H1 (cell line): ENCODE measurements around the gene FGF14. TPM values are rescaled to one million over a fixed set of nuclear protein-coding genes. Genes with fewer than 3 reads are reported as not detected.

ENCODE experiments used
- CTCF ChIA-PET: fragments of 300-600 bp; sonication (Branson Sonifier 250); formaldehyde crosslinking; loops from one replicate; lab custom pipeline; 2021; ENCODE audit not compliant: partially characterized antibody; lab: Charles Lee
- POLR2A ChIA-PET: fragments of 300-600 bp; sonication (Branson Sonifier 250); formaldehyde crosslinking; loops from one replicate; lab custom pipeline; 2021; ENCODE audit warnings: inconsistent platforms; ENCODE audit not compliant: partially characterized antibody; lab: Charles Lee
- DNase-seq, 2 experiments: peaks; one replicate each; pipeline versions ENCODE4 v3.0.0 to v3.0.0-alpha.2; 2010 to 2022; ENCODE audit warnings: low spot score in 2 of 2, low read depth in 1 of 2, mixed read lengths in 1 of 2
- FAIRE-seq: peaks from 2 replicates; lab custom pipeline; 2011; peaks lifted over from hg19 to GRCh38; lab: Jason Lieb, UNC
- H2AFZ ChIP-seq: 2 replicates; pipeline ENCODE4 v1.8.1; 2012; ENCODE audit warnings: low read length, inconsistent platforms
- H2AK5ac ChIP-seq: 2 replicates; pipeline ENCODE4 v1.6.1; 2013; ENCODE audit warnings: low read depth, low read length
- H2BK120ac ChIP-seq: replicated peaks from 2 replicates; pipeline ENCODE3; 2013; ENCODE audit warnings: low read depth, low read length, inconsistent platforms
- H2BK12ac ChIP-seq: 2 replicates; pipeline ENCODE4 v1.6.1; 2013; ENCODE audit warnings: low read depth, low read length
- H2BK15ac ChIP-seq: 2 replicates; pipeline ENCODE4 v1.6.1; 2013; ENCODE audit warnings: low read length
- H2BK20ac ChIP-seq: 2 replicates; pipeline ENCODE4 v1.6.1; 2013; ENCODE audit warnings: low read length
- H2BK5ac ChIP-seq: 2 replicates; pipeline ENCODE4 v1.6.1; 2013; ENCODE audit warnings: low read depth, low read length
- H3K14ac ChIP-seq: 2 replicates; pipeline ENCODE4 v1.6.1; 2013; ENCODE audit warnings: inconsistent platforms; ENCODE audit not compliant: insufficient read length
- H3K18ac ChIP-seq: 2 replicates; pipeline ENCODE4 v1.6.1; 2013; ENCODE audit warnings: low read length; ENCODE audit errors: extremely low read depth
- H3K23ac ChIP-seq: 2 replicates; pipeline ENCODE4 v1.6.1; 2013; ENCODE audit warnings: inconsistent platforms; ENCODE audit not compliant: insufficient read length
- H3K23me2 ChIP-seq: 2 replicates; pipeline ENCODE4 v1.6.1; 2013; ENCODE audit warnings: low read depth, low read length
- H3K27ac ChIP-seq: 2 replicates; pipeline ENCODE4 v1.6.1; 2011; ENCODE audit warnings: low read depth, low read length, inconsistent platforms
- H3K27me3 ChIP-seq, 4 experiments: replicated peaks in 1 of 4; 1 replicate in 1 of 4; 2 replicates in 3 of 4; pipeline versions ENCODE4 v1.6.1 to v1.8.1; 2011 to 2013; ENCODE audit warnings: low read length in 3 of 4, mild to moderate bottlenecking in 3 of 4, inconsistent platforms in 2 of 4, mixed read lengths in 2 of 4, moderate library complexity in 1 of 4; ENCODE audit not compliant: control insufficient read depth in 3 of 4, insufficient read depth in 3 of 4; ENCODE audit errors: extremely low read depth in 1 of 4
- H3K36me3 ChIP-seq, 4 experiments: 2 replicates each; pipeline versions ENCODE4 v1.6.1 to v1.8.1; 2011 to 2013; ENCODE audit warnings: mild to moderate bottlenecking in 4 of 4, low read length in 3 of 4, moderate library complexity in 2 of 4, control low read depth in 1 of 4, inconsistent platforms in 1 of 4; ENCODE audit not compliant: insufficient read depth in 4 of 4, control insufficient read depth in 2 of 4
- H3K4ac ChIP-seq: replicated peaks from 2 replicates; pipeline ENCODE3; 2013; ENCODE audit warnings: low read length, low read depth, mixed read lengths, inconsistent platforms; ENCODE audit not compliant: insufficient read length
- H3K4me1 ChIP-seq, 4 experiments: replicated peaks in 1 of 4; 1 replicate in 1 of 4; 2 replicates in 3 of 4; pipeline versions ENCODE4 v1.6.1 to v1.8.1; 2011 to 2013; ENCODE audit warnings: low read length in 3 of 4, inconsistent platforms in 2 of 4, mixed read lengths in 1 of 4; ENCODE audit not compliant: insufficient read depth in 4 of 4, control insufficient read depth in 3 of 4
- H3K4me2 ChIP-seq, 2 experiments: 2 replicates each; pipeline versions ENCODE4 v1.6.1 to v1.8.1; 2011 to 2013; ENCODE audit warnings: low read depth in 2 of 2, low read length in 2 of 2, control low read depth in 1 of 2, inconsistent platforms in 1 of 2, mild to moderate bottlenecking in 1 of 2; ENCODE audit not compliant: insufficient read depth in 1 of 2
- H3K4me3 ChIP-seq, 4 experiments: fragments of 200-600, 300-600 bp in 1 of 4; sonication (generic), shearing (Covaris generic), sonication (Bioruptor Twin) in 1 of 4; 2 replicates each; pipeline versions ENCODE4 v1.5.1 to v1.8.1; 2011 to 2016; ENCODE audit warnings: low read length in 4 of 4, low read depth in 3 of 4, control low read depth in 2 of 4, inconsistent platforms in 2 of 4, mild to moderate bottlenecking in 2 of 4, mixed read lengths in 1 of 4, moderate library complexity in 1 of 4; ENCODE audit not compliant: insufficient read depth in 2 of 4; ENCODE audit errors: extremely low read depth in 1 of 4
- H3K56ac ChIP-seq: replicated peaks from 2 replicates; pipeline ENCODE3; 2013; ENCODE audit warnings: low read depth, mild to moderate bottlenecking, mixed read lengths, low read length, inconsistent platforms; ENCODE audit not compliant: insufficient read length
- H3K79me1 ChIP-seq: 2 replicates; pipeline ENCODE4 v1.6.1; 2013; ENCODE audit warnings: low read depth, low read length, control low read depth
- H3K79me2 ChIP-seq, 2 experiments: 2 replicates each; pipeline versions ENCODE4 v1.6.1 to v1.8.1; 2012 to 2013; ENCODE audit warnings: low read length in 2 of 2, mild to moderate bottlenecking in 2 of 2, inconsistent platforms in 1 of 2; ENCODE audit not compliant: insufficient read depth in 2 of 2, control insufficient read depth in 1 of 2
- H3K9ac ChIP-seq, 4 experiments: replicated peaks in 1 of 4; 1 replicate in 1 of 4; 2 replicates in 3 of 4; pipeline versions ENCODE4 v1.6.1 to v1.8.1; 2011 to 2013; ENCODE audit warnings: low read depth in 3 of 4, low read length in 3 of 4, control low read depth in 2 of 4, mild to moderate bottlenecking in 2 of 4, moderate library complexity in 2 of 4, inconsistent platforms in 1 of 4; ENCODE audit errors: extremely low read depth in 1 of 4
- H3K9me3 ChIP-seq, 2 experiments: 2 replicates each; pipeline versions ENCODE4 v1.6.1 to v1.8.1; 2012 to 2013; ENCODE audit warnings: mild to moderate bottlenecking in 2 of 2, moderate library complexity in 2 of 2, control low read depth in 1 of 2, inconsistent platforms in 1 of 2, low read depth in 1 of 2, low read length in 1 of 2, mixed read lengths in 1 of 2; ENCODE audit not compliant: insufficient read depth in 2 of 2
- H4K20me1 ChIP-seq, 2 experiments: replicated peaks in 1 of 2; 2 replicates each; pipeline versions ENCODE3 to v1.8.1; 2011 to 2013; ENCODE audit warnings: inconsistent platforms in 2 of 2, low read length in 2 of 2, mild to moderate bottlenecking in 1 of 2; ENCODE audit not compliant: insufficient read depth in 2 of 2, control insufficient read depth in 1 of 2
- H4K5ac ChIP-seq: 2 replicates; pipeline ENCODE4 v1.6.1; 2013; ENCODE audit warnings: low read length, low read depth, mixed read lengths, inconsistent platforms; ENCODE audit not compliant: insufficient read length
- H4K8ac ChIP-seq: 2 replicates; pipeline ENCODE4 v1.8.0; 2013; ENCODE audit warnings: mild to moderate bottlenecking, moderate library complexity, low read length, inconsistent platforms; ENCODE audit not compliant: insufficient read depth; ENCODE audit errors: extremely low read depth
- H4K91ac ChIP-seq: replicated peaks from 2 replicates; pipeline ENCODE3; 2013; ENCODE audit warnings: low read length, mixed read lengths, inconsistent platforms; ENCODE audit not compliant: insufficient read length
- CHD2 ChIP-seq: IDR thresholded peaks from 2 replicates; pipeline ENCODE4 v1.6.1; 2012; ENCODE audit warnings: low read length, improper control_type of control experiment
- EGR1 ChIP-seq: IDR thresholded peaks from 2 replicates; pipeline ENCODE4 v1.6.1; 2011; ENCODE audit warnings: low read depth, low read length, borderline replicate concordance
- EZH2 ChIP-seq: fragments of 200-600 bp; sonication (generic); IDR thresholded peaks from 2 replicates; pipeline ENCODE4 v1.7.1; 2012; ENCODE audit warnings: low read depth, mild to moderate bottlenecking, moderate library complexity, low read length, inconsistent platforms; ENCODE audit not compliant: severe bottlenecking
- NRF1 ChIP-seq: IDR thresholded peaks from 2 replicates; pipeline ENCODE4 v1.6.1; 2011; ENCODE audit warnings: mild to moderate bottlenecking, low read depth, low read length, improper control_type of control experiment
- RFX5 ChIP-seq: IDR thresholded peaks from 2 replicates; pipeline ENCODE4 v1.6.1; 2011; ENCODE audit warnings: low read depth, low read length, improper control_type of control experiment, borderline replicate concordance
- SIRT6 ChIP-seq: IDR thresholded peaks from one replicate; pipeline ENCODE4 v1.7.1; 2012; ENCODE audit warnings: low read length, inconsistent platforms
- SP1 ChIP-seq: IDR thresholded peaks from 2 replicates; pipeline ENCODE4 v1.6.1; 2011; ENCODE audit warnings: low read depth, low read length
- SP2 ChIP-seq: IDR thresholded peaks from 2 replicates; pipeline ENCODE4 v1.6.1; 2012; ENCODE audit warnings: mild to moderate bottlenecking, low read length, inconsistent platforms
- TAF7 ChIP-seq: optimal IDR thresholded peaks from 2 replicates; pipeline ENCODE3; 2011; ENCODE audit warnings: low read depth, mild to moderate bottlenecking, inconsistent platforms, low read length, moderate library complexity, borderline replicate concordance
- TEAD4 ChIP-seq: IDR thresholded peaks from 2 replicates; pipeline ENCODE4 v1.6.1; 2012; ENCODE audit warnings: low read depth, low read length, inconsistent platforms, mixed read lengths
- YY1 ChIP-seq: IDR thresholded peaks from 2 replicates; pipeline ENCODE4 v1.6.1; 2011; ENCODE audit warnings: low read depth, mild to moderate bottlenecking, low read length
- WGBS, 2 experiments: shearing (Covaris generic) in 1 of 2; methylation state at CpG; one replicate each; pipeline versions ENCODE4 v1.1.6 to v1.1.7; 2013 to 2015; ENCODE audit warnings: low lambda C conversion rate in 2 of 2, mixed read lengths in 2 of 2, inconsistent platforms in 1 of 2, low coverage in 1 of 2, missing lambda C conversion rate in 1 of 2; ENCODE audit not compliant: insufficient replicate concordance in 2 of 2, insufficient coverage in 1 of 2, insufficient read length in 1 of 2; ENCODE audit errors: extremely low coverage in 1 of 2, missing lambda C conversion rate in 1 of 2; 5-methylcytosine and 5-hydroxymethylcytosine counted together
- polyA plus RNA-seq, 7 experiments: library from polyadenylated mRNA; depleted of rRNA in 3 of 7; stranded (reverse) in 5 of 7; unstranded in 2 of 7; fragments of >200 nt in 5 of 7; fragments of 200-250 nt in 2 of 7; gene quantifications; 1 replicate in 5 of 7; 2 replicates in 1 of 7; 4 replicates in 1 of 7; pipeline versions ENCODE4 v1.2.1 to v1.2.3, GENCODE V29; 2011 to 2013; ENCODE audit warnings: missing spikeins in 2 of 7, mixed read lengths in 2 of 7
- total RNA-seq: library from RNA; stranded (reverse); fragmentation: NEBNext Ultra II Directional; extraction: Animal tissue kit (Norgen Biotek cat#: 25700); gene quantifications from 2 replicates; pipeline ENCODE4 v1.2.1, GENCODE V29; 2021
- TF ChIP-seq, protein P1 (sequence below), 3 experiments: IDR thresholded peaks; 1 replicate in 2 of 3; 2 replicates in 1 of 3; pipeline versions ENCODE4 v1.5.1 to v1.6.1; 2011; ENCODE audit warnings: low read length in 3 of 3, mild to moderate bottlenecking in 3 of 3, inconsistent platforms in 2 of 3, low read depth in 1 of 3, moderate library complexity in 1 of 3; ENCODE audit not compliant: insufficient read depth in 1 of 3; ENCODE audit errors: control extremely low read depth in 1 of 3
- TF ChIP-seq, protein P2 (sequence below): IDR thresholded peaks from 2 replicates; pipeline ENCODE4 v1.6.1; 2012; ENCODE audit warnings: inconsistent platforms

The FGF14 gene
- total and polyA plus RNA-seq, 2 of the 8 experiments (the other 6 are each of a cell fraction or from before 2014, with no cell fraction given) = 0.05 to 0.58 TPM

DNA sequence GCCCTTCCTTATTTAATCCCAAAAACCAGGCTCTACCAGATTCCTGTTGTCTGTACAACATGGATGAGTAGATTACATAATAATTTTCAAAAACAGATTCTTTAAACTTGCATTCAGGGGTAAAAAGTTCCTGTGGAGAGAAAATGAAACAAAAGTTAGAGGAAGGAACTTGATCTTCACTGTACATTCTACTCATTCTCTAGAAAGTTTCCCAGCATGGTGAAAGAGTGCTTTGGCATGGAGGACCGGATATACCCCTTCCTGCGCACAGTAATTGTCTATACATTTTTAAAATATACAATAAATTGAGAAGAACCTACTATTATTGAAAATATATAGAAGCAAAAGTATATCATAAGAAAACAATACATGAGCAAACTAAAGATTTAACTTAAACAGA is 675.2 kb downstream of the FGF14 start:
- H4K20me1 ChIP-seq = no peaks in the 10 kb centered on the region
- no peak overlapping the region for H4K5ac ChIP-seq
- no peak overlapping the region for H3K9ac ChIP-seq
- no peak overlapping the region for H2BK15ac ChIP-seq
- FAIRE-seq (no peak), DNase-seq (no peak)
- no peak overlapping the region for H3K18ac ChIP-seq
- H3K23ac ChIP-seq = no peak overlapping the region
- no peak overlapping the region for H4K8ac ChIP-seq
- H2AK5ac ChIP-seq = no peak overlapping the region
- 92% methylated on average over 2 of the region's 2 CpGs; no CpG with 5 or more reads in 1 of the 2 experiments for WGBS, 2 experiments
- H3K4me2 ChIP-seq = no peak overlapping the region
- no peaks in the 10 kb centered on the region for H3K9me3 ChIP-seq
- no peaks in the 10 kb centered on the region for H3K27me3 ChIP-seq
- H2AFZ ChIP-seq = no peak overlapping the region
- TF ChIP-seq, protein P1, sequence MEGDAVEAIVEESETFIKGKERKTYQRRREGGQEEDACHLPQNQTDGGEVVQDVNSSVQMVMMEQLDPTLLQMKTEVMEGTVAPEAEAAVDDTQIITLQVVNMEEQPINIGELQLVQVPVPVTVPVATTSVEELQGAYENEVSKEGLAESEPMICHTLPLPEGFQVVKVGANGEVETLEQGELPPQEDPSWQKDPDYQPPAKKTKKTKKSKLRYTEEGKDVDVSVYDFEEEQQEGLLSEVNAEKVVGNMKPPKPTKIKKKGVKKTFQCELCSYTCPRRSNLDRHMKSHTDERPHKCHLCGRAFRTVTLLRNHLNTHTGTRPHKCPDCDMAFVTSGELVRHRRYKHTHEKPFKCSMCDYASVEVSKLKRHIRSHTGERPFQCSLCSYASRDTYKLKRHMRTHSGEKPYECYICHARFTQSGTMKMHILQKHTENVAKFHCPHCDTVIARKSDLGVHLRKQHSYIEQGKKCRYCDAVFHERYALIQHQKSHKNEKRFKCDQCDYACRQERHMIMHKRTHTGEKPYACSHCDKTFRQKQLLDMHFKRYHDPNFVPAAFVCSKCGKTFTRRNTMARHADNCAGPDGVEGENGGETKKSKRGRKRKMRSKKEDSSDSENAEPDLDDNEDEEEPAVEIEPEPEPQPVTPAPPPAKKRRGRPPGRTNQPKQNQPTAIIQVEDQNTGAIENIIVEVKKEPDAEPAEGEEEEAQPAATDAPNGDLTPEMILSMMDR (IDR thresholded peaks at IDR 0.05; ENCODE audit: control extremely low read depth in 1 of 3, insufficient read depth in 1 of 3, low read depth in 1 of 3, low read length in 3 of 3) = no peak
- TF ChIP-seq, protein P2, sequence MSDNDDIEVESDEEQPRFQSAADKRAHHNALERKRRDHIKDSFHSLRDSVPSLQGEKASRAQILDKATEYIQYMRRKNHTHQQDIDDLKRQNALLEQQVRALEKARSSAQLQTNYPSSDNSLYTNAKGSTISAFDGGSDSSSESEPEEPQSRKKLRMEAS = no peak
- TF ChIP-seq TEAD4 (no peak), SP1 (no peak), CHD2 (no peak), SIRT6 (no peak), EGR1 (no peak), SP2 (no peak), YY1 (no peak), RFX5 (no peak), TAF7 (no peak), EZH2 (no peak), NRF1 (no peak)
- H3K56ac ChIP-seq = no peak overlapping the region
- H3K4me1 ChIP-seq = no peaks in the 10 kb centered on the region
- H3K4me3 ChIP-seq = no peak overlapping the region
- no peaks in the 10 kb centered on the region for H3K79me2 ChIP-seq
- CTCF ChIA-PET = no interaction called here
- H3K27ac ChIP-seq = no peak overlapping the region
- no peaks in the 10 kb centered on the region for H3K36me3 ChIP-seq
- no peak overlapping the region for H2BK5ac ChIP-seq
- no peak overlapping the region for H2BK12ac ChIP-seq
- H2BK120ac ChIP-seq = no peak overlapping the region
- no peak overlapping the region for H4K91ac ChIP-seq
- POLR2A ChIA-PET = no interaction called here
- H2BK20ac ChIP-seq = no peak overlapping the region
- no peak overlapping the region for H3K4ac ChIP-seq
- no peaks in the 10 kb centered on the region for H3K23me2 ChIP-seq
- no peaks in the 10 kb centered on the region for H3K79me1 ChIP-seq
- no peak overlapping the region for H3K14ac ChIP-seq
